ENCODE results near the gene PSD4. TPM values are rescaled to one million over a fixed set of nuclear protein-coding genes. Genes with fewer than 3 reads are reported as not detected.
A peak's percentile ranks its signal among the peaks of the same experiment; 100 is the strongest.

Gene PSD4
- total RNA-seq, 6 donors from 2014 or later = 44.0 to 101 (median 60.4) TPM

DNA sequence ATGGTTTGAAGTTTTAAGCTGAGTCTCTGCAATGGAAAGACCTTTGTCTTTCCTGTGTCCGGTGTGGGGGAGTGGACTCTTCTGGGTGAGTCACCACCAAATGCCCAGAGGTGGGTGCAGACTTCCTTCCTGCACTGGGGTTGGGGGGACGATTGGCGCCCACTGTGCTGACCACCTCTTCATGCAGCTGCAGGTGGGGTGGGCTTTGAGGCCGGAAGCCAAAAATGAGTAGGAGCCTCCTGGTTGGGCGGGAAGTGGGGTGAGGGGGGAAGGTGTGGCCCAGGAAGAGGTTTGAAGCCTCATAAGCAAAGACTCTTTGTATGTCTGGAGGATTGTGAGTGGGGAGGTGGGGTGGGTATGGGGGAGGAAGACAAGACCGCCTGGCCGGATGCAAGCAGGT, 77.3 kb downstream of the PSD4 start:
- H3K4me1 ChIP-seq = peaks cover 0 to 7% (median 4%) of the 10 kb centered on the region in 4 donors
- no peak overlapping the region for H3K27ac ChIP-seq
- no peaks in the 10 kb centered on the region for H3K9me3 ChIP-seq
- DNase-seq (peak in 1 of 2 donors; percentile 24), ATAC-seq (ENCODE audit: low FRiP score in 2 of 2) (no peak)
- 57 to 59% methylated on average over 7 of the region's 7 CpGs for WGBS, 2 donors
- H3K36me3 ChIP-seq = no peaks in the 10 kb centered on the region
- no peak overlapping the region for H3K4me3 ChIP-seq
- no peak for TF ChIP-seq POLR2A (IDR thresholded peaks at IDR 0.05)
- TF ChIP-seq POLR2AphosphoS5 (IDR thresholded peaks at IDR 0.05) = no peak
- TF ChIP-seq, protein P1, sequence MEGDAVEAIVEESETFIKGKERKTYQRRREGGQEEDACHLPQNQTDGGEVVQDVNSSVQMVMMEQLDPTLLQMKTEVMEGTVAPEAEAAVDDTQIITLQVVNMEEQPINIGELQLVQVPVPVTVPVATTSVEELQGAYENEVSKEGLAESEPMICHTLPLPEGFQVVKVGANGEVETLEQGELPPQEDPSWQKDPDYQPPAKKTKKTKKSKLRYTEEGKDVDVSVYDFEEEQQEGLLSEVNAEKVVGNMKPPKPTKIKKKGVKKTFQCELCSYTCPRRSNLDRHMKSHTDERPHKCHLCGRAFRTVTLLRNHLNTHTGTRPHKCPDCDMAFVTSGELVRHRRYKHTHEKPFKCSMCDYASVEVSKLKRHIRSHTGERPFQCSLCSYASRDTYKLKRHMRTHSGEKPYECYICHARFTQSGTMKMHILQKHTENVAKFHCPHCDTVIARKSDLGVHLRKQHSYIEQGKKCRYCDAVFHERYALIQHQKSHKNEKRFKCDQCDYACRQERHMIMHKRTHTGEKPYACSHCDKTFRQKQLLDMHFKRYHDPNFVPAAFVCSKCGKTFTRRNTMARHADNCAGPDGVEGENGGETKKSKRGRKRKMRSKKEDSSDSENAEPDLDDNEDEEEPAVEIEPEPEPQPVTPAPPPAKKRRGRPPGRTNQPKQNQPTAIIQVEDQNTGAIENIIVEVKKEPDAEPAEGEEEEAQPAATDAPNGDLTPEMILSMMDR (IDR thresholded peaks at IDR 0.05) = no peak
- TF ChIP-seq EP300 (IDR thresholded peaks at IDR 0.05) = no peak
- H3K27me3 ChIP-seq = no peaks in the 10 kb centered on the region

DNA sequence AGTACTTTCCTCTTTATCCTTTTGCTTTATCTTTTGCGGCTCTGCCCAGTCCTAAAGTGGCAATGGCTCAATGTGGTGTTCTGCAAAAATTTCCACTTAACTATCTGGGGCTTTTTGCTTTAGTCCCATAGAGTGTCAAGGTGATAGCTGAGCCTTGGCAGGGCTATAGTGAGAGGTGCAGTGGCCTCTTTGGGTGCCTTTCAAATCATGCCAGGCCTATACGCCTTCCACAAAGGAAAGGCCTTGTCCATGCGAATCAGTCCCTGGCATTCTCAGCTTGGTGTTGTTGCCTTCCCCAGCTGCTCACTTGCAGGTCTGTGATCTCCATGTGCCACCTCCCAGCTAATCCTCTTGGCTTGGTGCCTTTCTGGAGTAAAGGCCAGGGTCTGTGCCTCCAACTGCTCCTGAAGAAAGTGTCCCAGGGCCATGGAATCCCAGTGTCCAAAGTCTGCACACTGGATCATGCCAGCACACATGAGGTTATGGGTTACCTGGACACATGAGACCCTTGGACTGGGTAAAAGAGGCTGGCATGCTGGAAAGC, 78.3 kb downstream of the PSD4 start:
- peaks cover 0 to 7% (median 4%) of the 10 kb centered on the region in 4 donors for H3K4me1 ChIP-seq

DNA sequence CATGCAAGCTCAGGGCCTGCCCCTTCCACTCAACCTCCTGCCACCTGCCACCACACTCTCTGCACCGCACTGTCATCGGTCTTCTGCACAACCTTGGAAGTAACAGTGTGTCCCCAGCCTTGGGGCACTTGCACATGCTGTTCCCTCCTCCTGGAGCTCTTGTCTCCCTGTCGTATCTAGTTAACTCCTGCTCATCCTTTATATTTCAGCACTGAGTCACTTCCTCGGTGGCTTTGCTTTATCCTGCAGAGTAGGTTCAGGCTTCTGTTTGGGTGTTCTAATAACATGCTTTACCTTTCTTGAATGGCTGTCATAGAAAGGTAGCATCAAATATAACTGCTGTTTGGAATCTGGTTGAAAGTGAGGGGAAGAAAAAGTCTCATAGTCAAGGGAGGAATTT, 79.7 kb downstream of the PSD4 start:
- Histone ChIP-seq H3K4me3 (no peak overlapping the region), H3K27ac (no peak overlapping the region), H3K36me3 (no peaks in the 10 kb centered on the region), H3K27me3 (no peaks in the 10 kb centered on the region), H3K9me3 (no peaks in the 10 kb centered on the region), H3K4me1 (peaks cover 0 to 17% (median 14%) of the 10 kb centered on the region in 4 donors)
- ATAC-seq (ENCODE audit: low FRiP score in 2 of 2) (no peak), DNase-seq (no peak)
- WGBS, 2 donors = 88 to 93% methylated on average over 4 of the region's 4 CpGs
- no peak for TF ChIP-seq POLR2A (IDR thresholded peaks at IDR 0.05)
- no peak for TF ChIP-seq EP300 (IDR thresholded peaks at IDR 0.05)
- TF ChIP-seq POLR2AphosphoS5 (IDR thresholded peaks at IDR 0.05) = no peak
- TF ChIP-seq, protein P1 (IDR thresholded peaks at IDR 0.05) = no peak

More for the DNA sequence above, 78.3 kb downstream of the PSD4 start:
- no peak for ATAC-seq (ENCODE audit: low FRiP score in 2 of 2)
- TF ChIP-seq POLR2AphosphoS5 (IDR thresholded peaks at IDR 0.05) (no peak), POLR2A (IDR thresholded peaks at IDR 0.05) (no peak), EP300 (IDR thresholded peaks at IDR 0.05) (no peak)
- TF ChIP-seq, protein P1 (IDR thresholded peaks at IDR 0.05) = no peak
- H3K36me3 ChIP-seq = no peaks in the 10 kb centered on the region
- H3K27ac ChIP-seq = no peak overlapping the region
- H3K4me3 ChIP-seq = no peak overlapping the region
- 93 to 96% methylated on average over 3 of the region's 3 CpGs for WGBS, 2 donors
- no peaks in the 10 kb centered on the region for H3K9me3 ChIP-seq
- DNase-seq = no peak
- H3K27me3 ChIP-seq = no peaks in the 10 kb centered on the region

DNA sequence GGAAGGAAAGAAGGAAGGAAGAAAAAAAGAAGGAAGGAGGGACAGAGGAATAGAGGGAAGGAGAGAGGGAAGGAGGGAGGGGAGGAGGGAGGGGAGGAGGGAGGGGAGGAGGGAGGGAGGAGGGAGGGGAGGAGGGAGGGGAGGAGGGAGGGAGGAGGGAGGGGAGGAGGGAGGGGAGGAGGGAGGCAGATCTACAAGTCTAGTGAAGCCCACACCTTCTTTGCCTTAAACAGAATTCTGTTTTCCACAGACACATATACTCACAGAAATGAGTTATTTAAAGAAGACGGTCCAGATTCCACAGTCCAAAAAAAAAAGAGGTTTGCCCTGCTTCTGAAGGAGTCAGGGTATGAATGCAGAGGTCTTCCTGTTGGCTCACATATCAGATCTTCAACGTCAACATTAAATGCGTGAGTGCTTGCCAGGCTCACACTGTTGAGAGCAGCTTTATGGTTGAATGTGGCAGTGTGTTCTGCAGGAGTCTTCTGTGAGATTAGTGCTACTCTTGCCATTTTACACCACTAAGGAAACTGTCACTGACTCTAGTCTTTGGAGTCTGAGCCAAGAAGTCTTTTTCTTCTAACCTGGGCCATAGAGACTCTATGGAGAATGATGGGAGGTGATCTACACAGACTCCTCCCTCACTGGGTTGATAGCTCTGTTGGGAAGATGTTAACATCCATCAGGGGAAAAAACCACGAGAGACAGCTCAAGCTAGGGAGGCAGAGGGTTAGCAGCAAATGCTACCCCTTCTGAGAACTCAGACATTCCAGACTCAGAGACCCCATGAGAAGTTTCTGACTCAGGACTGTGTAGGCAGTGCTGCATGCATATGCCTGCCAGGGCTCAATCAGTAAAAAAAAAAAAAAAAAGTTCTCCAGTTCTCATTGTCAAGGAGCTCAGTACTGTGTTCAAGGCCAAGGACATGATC, 81.6 kb downstream of the PSD4 start:
- ATAC-seq (ENCODE audit: low FRiP score in 2 of 2) (no peak), DNase-seq (no peak)
- no peaks in the 10 kb centered on the region for H3K27me3 ChIP-seq
- no peaks in the 10 kb centered on the region for H3K36me3 ChIP-seq
- TF ChIP-seq POLR2AphosphoS5 (IDR thresholded peaks at IDR 0.05) = no peak
- no peak for TF ChIP-seq POLR2A (IDR thresholded peaks at IDR 0.05)
- TF ChIP-seq EP300 (IDR thresholded peaks at IDR 0.05) = no peak
- TF ChIP-seq, protein P1 (IDR thresholded peaks at IDR 0.05) = no peak
- no peaks in the 10 kb centered on the region for H3K9me3 ChIP-seq
- no peak overlapping the region for H3K27ac ChIP-seq
- peaks cover 0 to 16% (median 13%) of the 10 kb centered on the region in 4 donors for H3K4me1 ChIP-seq
- WGBS, 2 donors = 41 to 46% methylated on average over 4 of the region's 4 CpGs
- H3K4me3 ChIP-seq = no peak overlapping the region
